Pons (tissue), 1 donor: ENCODE data around the gene EPM2A.
"Not testable (repeated sequence)": the region's sequence is repeated elsewhere in the genome, so short reads cannot be mapped to it uniquely, and the experiment has no call there.

Experiments used
- DNase-seq: peaks from one replicate; pipeline ENCODE4 v3.0.0-alpha.2; 2016; ENCODE audit warnings: low spot score

The EPM2A gene

GRCh38 chr6:145735356-145736165 is at the start of gene EPM2A:
Gene EPM2A, minus strand, starts transcription at chr6:145735520. Its CDS starts 22 bp downstream, at chr6:145735498.
- peak; percentile 65 for DNase-seq

GRCh38 chr6:145784683-145785082 is 49.4 kb upstream of the EPM2A start:
- no peak for DNase-seq

- no peak for DNase-seq
These were observed 48.5 kb upstream of the EPM2A start for GRCh38 chr6:145783796-145784195.

GRCh38 chr6:145772846-145773245 is 37.5 kb upstream of the EPM2A start:
- no peak for DNase-seq

- DNase-seq, result no peak
These were observed 30.1 kb upstream of the EPM2A start for GRCh38 chr6:145765449-145765848.

- DNase-seq, result no peak
These were observed 28.4 kb upstream of the EPM2A start for GRCh38 chr6:145763742-145764141.

GRCh38 chr6:145761584-145761983 is 26.3 kb upstream of the EPM2A start:
- DNase-seq, result no peak

GRCh38 chr6:145758113-145758512 is 22.8 kb upstream of the EPM2A start:
- DNase-seq, result no peak

GRCh38 chr6:145756170-145756662 is 20.9 kb upstream of the EPM2A start:
- DNase-seq, result no peak

- no peak for DNase-seq
These were observed 20.4 kb upstream of the EPM2A start for GRCh38 chr6:145755682-145756081.

- no peak for DNase-seq
These were observed 17.3 kb upstream of the EPM2A start for GRCh38 chr6:145752638-145753037.

- DNase-seq, result peak; percentile 9
These were observed 14.3 kb upstream of the EPM2A start for GRCh38 chr6:145749632-145750031.

- DNase-seq, result no peak
These were observed 10.5 kb upstream of the EPM2A start for GRCh38 chr6:145745861-145746260.

GRCh38 chr6:145744619-145745018 is 9.3 kb upstream of the EPM2A start:
- no peak for DNase-seq

- no peak for DNase-seq
These were observed 8.0 kb upstream of the EPM2A start for GRCh38 chr6:145743332-145743731.

- DNase-seq, result not testable (repeated sequence)
These were observed 7.2 kb upstream of the EPM2A start for GRCh38 chr6:145742472-145742871.

- DNase-seq, result not testable (repeated sequence)
These were observed 4.4 kb upstream of the EPM2A start for GRCh38 chr6:145739685-145740084.

- DNase-seq, result no peak
These were observed 2.9 kb upstream of the EPM2A start for GRCh38 chr6:145738265-145738664.

GRCh38 chr6:145736661-145737144 is 1.4 kb upstream of the EPM2A start:
- peak; percentile 30 for DNase-seq

- DNase-seq, result peak; percentile 78
These were observed 599 bp downstream of the EPM2A start for GRCh38 chr6:145734486-145735355.

GRCh38 chr6:145733810-145734209 is 1.5 kb downstream of the EPM2A start:
- peak; percentile 26 for DNase-seq

GRCh38 chr6:145733207-145733606 is 2.1 kb downstream of the EPM2A start:
- no peak for DNase-seq

GRCh38 chr6:145731447-145731846 is 3.9 kb downstream of the EPM2A start:
- DNase-seq, result no peak
